Stimulated activated naive CD8-positive, alpha-beta T cell treated with anti-CD3 and anti-CD28 coated beads, Interleukin-15, Interleukin-2, amounts not matched to agents 100 ng/mL and 50 ng/mL, for 24 hours (primary cell): ENCODE data around the gene ACTL7A.
"Not testable (repeated sequence)": the region's sequence is repeated elsewhere in the genome, so short reads cannot be mapped to it uniquely, and the experiment has no call there.

Source experiments
- H3K27ac Mint-ChIP-seq: one replicate; pipeline ENCODE4 v1.8.0; 2021; ENCODE audit warnings: mild to moderate bottlenecking, mixed read lengths
- H3K27me3 Mint-ChIP-seq: one replicate; pipeline ENCODE4 v1.8.0; 2021; ENCODE audit warnings: mixed read lengths
- H3K36me3 Mint-ChIP-seq: one replicate; pipeline ENCODE4 v1.8.0; 2021; ENCODE audit warnings: low read depth, mixed read lengths
- H3K4me1 Mint-ChIP-seq: one replicate; pipeline ENCODE4 v1.8.0; 2021; ENCODE audit warnings: low read depth, mixed read lengths
- H3K4me3 Mint-ChIP-seq: one replicate; pipeline ENCODE4 v1.8.0; 2021; ENCODE audit warnings: mild to moderate bottlenecking, mixed read lengths
- H3K9me3 Mint-ChIP-seq: one replicate; pipeline ENCODE4 v1.8.0; 2021; ENCODE audit warnings: mixed read lengths

Gene ACTL7A

DNA sequence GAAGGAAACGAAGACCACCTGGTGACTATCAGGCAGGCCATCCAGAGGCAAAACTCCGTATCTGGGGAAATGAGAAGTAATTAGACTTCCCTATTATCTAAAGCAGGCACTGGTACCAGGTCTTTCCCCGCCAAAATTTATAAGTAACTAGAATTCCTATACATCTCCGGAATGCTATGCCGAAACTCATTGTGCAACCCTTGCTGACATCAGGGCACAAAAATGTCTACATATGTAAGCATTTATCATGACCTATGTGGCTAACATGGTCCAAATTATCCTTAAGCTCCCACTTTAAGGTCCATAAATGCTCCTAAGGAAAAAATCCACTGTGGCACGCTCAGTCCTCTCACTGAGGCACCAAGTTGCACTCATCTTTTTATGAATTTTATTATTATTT lies 24.0 kb upstream of the ACTL7A start:
- peaks cover 21% of the 10 kb centered on the region for H3K4me1 Mint-ChIP-seq
- H3K27ac Mint-ChIP-seq, result no peak overlapping the region
- H3K4me3 Mint-ChIP-seq, result no peak overlapping the region
- H3K9me3 Mint-ChIP-seq, result no peaks in the 10 kb centered on the region
- no peaks in the 10 kb centered on the region for H3K27me3 Mint-ChIP-seq
- H3K36me3 Mint-ChIP-seq, result no peaks in the 10 kb centered on the region

DNA sequence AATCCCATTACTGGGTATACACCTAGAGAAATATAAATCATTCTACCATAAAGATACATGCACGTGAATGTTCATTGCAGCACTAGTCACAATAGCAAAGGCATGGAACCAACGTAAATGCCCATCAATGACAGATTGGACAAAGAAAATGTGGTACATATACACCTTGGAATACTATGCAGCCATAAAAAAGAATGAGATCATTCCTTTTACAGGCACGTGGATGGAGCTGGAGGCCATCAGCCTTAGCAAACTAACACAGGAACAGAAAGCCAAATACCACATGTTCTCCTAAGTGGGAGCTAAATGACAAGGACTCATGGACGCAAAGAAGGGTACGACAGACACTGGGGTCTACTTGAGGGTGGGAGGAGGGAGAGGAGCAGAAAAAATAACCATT lies 22.5 kb upstream of the ACTL7A start:
- not testable (repeated sequence) for H3K27ac Mint-ChIP-seq

DNA sequence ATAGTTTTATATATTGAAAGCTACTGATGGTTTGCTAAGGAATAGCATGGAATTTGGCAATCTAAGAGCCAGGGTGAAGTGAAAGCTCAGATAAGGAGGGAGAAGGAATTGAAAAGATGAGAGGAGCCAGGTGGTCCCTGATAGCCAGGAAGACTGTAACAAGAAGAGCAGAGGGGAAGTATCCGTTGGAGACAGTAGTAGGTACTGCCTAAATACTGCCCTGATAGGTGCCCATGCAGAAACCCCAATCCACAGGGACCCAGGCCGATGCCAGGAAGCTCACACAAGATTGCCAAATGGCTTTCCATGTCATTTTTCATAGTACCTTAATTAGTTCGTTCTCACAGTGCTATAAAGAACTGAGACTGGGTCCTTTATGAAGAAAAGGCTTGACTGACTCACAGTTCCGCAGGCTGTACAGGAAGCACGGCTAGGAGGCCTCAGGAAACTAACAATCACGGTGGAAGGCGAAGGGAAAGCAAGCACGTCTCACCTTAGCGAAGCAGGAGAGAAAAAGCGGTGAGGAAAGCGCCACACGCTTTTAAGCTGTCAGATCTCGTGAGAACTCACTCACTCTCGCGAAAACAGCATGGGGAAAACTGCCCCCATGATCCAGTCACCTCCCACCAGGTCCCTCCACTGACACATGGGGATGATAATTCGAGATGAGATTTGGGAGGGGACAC lies 19.3 kb upstream of the ACTL7A start:
- Mint-ChIP-seq H3K36me3 (no peaks in the 10 kb centered on the region), H3K4me3 (peak overlapping the region; percentile 44), H3K9me3 (no peaks in the 10 kb centered on the region), H3K4me1 (peaks cover 16% of the 10 kb centered on the region), H3K27me3 (no peaks in the 10 kb centered on the region), H3K27ac (peak overlapping the region; percentile 22)

More for the DNA sequence above, 22.5 kb upstream of the ACTL7A start:
- not testable (repeated sequence) for H3K4me3 Mint-ChIP-seq, H3K9me3 Mint-ChIP-seq, H3K36me3 Mint-ChIP-seq, H3K27me3 Mint-ChIP-seq
- H3K4me1 Mint-ChIP-seq, result peaks cover 28% of the 10 kb centered on the region

DNA sequence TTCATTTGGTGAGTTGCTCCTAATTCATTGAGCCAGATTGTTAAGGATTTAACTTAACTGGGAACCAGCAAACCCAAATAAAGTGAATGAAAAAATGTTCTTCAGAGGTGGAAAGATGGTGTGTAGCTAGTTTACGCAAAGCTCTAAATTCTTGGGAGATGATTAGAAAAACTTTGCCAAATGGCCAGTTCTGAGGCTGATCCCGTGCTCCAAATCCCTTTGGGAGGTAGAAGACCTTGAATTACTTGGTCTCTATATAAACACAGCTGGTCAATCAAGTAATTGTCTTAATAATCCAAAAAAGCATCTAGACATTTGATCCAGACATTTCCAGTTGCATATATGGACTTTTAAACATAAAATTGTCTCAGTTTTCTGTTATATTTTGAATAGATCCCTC lies 17.7 kb upstream of the ACTL7A start:
- H3K36me3 Mint-ChIP-seq, result no peaks in the 10 kb centered on the region
- H3K9me3 Mint-ChIP-seq, result no peaks in the 10 kb centered on the region
- no peak overlapping the region for H3K4me3 Mint-ChIP-seq
- peaks cover 16% of the 10 kb centered on the region for H3K4me1 Mint-ChIP-seq
- no peak overlapping the region for H3K27ac Mint-ChIP-seq
- no peaks in the 10 kb centered on the region for H3K27me3 Mint-ChIP-seq

DNA sequence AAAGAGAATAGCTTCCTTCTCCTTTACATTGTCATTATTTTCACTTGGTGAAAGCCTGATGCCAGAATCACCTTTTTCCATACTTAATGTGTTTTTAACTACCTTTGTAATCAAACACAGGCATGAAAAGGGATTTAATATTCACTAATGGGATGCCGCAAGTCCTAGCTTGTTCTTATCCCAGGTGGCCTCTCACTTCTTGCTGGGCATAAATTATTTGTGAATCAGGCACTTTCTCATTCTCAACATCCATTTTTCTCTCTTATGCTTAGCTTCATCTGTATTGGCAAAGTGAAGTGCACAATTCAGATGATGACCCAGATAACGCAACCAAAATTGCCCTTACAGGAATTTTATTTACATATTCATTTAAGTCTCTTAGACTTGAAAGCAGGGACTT lies 17.2 kb upstream of the ACTL7A start:
- peaks cover 16% of the 10 kb centered on the region for H3K4me1 Mint-ChIP-seq
- no peak overlapping the region for H3K27ac Mint-ChIP-seq
- H3K9me3 Mint-ChIP-seq, result no peaks in the 10 kb centered on the region
- no peaks in the 10 kb centered on the region for H3K36me3 Mint-ChIP-seq
- H3K4me3 Mint-ChIP-seq, result no peak overlapping the region
- no peaks in the 10 kb centered on the region for H3K27me3 Mint-ChIP-seq

DNA sequence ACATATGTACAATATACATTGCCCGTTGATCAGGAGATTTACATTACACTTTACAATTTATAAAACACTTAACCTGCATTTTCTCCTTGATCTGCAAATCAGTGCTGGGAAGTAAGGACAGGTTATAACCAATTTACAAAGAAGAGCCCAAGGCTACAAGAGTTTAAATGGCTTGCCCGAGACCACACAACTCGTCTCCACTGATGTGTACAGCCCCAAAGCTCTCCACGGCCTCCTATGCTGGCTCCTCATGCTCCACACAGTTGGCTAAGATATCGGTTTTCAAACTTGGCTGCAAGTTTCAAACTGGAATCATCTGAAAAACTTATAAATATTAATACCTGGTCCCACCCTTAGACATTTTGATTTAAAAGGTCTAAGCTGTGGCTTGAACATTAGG lies 16.6 kb upstream of the ACTL7A start:
- Mint-ChIP-seq H3K27me3 (no peaks in the 10 kb centered on the region), H3K36me3 (no peaks in the 10 kb centered on the region), H3K4me1 (peaks cover 16% of the 10 kb centered on the region), H3K27ac (no peak overlapping the region), H3K4me3 (no peak overlapping the region), H3K9me3 (no peaks in the 10 kb centered on the region)

DNA sequence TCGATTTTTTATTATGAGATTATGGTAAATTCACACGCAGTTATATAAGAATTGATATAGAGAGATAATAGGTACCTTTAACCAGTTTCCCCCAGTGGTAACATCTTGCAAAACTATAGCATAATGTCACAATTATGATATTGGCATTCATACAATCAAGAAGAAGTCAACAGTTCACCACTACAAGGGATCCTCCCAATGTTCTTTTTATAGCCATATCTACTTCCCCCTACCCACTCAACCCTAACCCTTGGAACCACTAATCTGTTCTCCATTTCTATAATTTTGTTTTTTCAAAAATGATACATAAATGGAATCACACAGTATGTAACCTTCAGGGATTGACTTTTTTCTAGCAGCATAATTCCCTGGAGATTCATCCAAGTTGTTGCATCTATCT lies 16.1 kb upstream of the ACTL7A start:
- Mint-ChIP-seq H3K27me3 (no peaks in the 10 kb centered on the region), H3K27ac (no peak overlapping the region), H3K4me3 (no peak overlapping the region), H3K4me1 (peaks cover 16% of the 10 kb centered on the region), H3K36me3 (no peaks in the 10 kb centered on the region), H3K9me3 (no peaks in the 10 kb centered on the region)

DNA sequence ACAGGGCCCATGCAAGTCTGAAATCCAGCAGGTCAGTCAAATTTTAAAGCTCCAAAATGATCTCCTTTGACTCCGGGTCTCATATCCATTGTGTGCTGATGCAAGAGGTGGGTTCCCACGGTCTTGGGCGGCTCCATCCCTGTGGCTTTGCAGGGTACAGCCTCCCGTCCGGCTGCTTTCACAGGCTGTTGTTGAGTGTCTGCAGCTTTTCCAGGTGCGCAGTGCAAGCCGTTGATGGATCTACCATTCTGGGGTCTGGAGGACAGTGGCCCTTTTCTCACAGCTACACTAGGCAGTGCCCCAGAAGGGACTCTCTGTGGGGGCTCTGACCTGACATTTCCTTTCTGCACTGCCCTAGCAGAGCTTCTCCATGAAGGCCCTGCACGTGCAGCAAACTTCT lies 13.8 kb upstream of the ACTL7A start:
- not testable (repeated sequence) for H3K27ac Mint-ChIP-seq, H3K36me3 Mint-ChIP-seq, H3K27me3 Mint-ChIP-seq, H3K4me3 Mint-ChIP-seq, H3K4me1 Mint-ChIP-seq, H3K9me3 Mint-ChIP-seq

DNA sequence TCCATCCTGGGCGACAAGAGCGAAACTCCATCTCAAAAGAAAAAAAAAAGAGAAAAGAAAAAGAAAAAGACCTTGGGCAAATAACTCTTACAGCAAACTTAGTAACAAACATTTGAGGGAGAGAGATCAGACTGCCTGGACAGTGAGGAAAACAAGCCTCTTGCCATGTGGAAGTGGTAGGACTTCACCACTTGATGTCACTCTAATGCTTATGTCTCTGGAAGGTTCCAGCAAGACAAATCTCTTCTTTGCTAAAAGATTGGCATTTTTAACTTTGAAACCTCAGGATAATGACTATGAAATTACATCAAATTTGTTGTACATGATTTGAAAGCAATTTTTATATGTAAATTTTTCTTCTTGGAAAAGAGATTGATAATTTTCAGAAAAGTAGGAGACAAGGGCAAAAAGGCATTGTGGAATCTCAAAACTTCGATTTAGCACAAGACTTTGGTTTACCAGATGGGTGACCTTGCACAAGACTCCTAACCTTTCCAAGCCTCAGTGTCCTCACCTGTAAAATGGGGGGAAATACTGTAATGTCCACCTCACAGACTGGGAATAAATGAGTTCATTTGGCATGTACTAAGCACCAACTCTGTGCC lies 11.7 kb upstream of the ACTL7A start:
- H3K4me3 Mint-ChIP-seq, result no peak overlapping the region
- H3K27ac Mint-ChIP-seq, result no peak overlapping the region

DNA sequence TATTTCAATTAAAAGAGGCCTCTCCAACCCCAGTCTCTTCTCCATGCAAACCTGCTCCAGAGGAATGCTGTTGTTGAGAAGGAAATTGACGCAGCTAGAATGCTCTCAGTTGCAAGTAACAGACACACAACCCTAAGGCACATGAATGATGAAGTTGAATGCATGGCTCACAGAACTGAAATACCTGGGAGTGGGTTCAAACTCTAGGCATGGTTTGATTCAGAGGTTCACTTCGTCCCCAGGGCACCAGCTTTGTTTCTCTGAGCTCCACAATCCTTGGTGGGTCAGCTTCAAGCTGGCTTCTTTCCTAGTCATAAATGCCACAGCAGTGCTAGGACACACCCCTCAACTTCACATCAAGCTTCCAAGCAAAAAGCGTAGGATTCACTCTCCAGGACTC lies 10.9 kb upstream of the ACTL7A start:
- H3K27me3 Mint-ChIP-seq, result no peaks in the 10 kb centered on the region
- H3K36me3 Mint-ChIP-seq, result no peaks in the 10 kb centered on the region
- no peak overlapping the region for H3K4me3 Mint-ChIP-seq
- no peaks in the 10 kb centered on the region for H3K4me1 Mint-ChIP-seq
- H3K9me3 Mint-ChIP-seq, result no peaks in the 10 kb centered on the region
- H3K27ac Mint-ChIP-seq, result no peak overlapping the region

More for the DNA sequence above, 11.7 kb upstream of the ACTL7A start:
- Mint-ChIP-seq H3K27me3 (no peaks in the 10 kb centered on the region), H3K4me1 (no peaks in the 10 kb centered on the region), H3K9me3 (no peaks in the 10 kb centered on the region), H3K36me3 (no peaks in the 10 kb centered on the region)

DNA sequence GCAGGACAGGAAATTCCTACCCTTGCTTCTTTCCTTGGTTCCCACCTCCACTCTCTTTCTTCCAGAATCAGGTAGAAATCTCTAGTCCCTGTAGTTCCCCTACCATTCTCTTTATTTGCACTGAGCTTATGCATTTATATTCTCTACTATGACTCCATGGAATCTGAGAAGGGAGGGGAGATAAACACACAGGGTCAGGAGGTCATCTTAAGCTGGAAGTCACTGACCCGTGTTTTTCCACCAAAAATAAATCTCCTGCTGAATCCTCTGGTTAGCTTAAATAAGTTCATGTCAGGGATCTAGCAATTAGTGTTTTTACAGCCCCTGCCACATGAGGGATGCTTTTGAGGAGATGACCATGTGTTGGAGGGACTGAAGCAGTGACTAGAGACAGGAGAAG lies 10.0 kb upstream of the ACTL7A start:
- no peaks in the 10 kb centered on the region for H3K9me3 Mint-ChIP-seq
- no peak overlapping the region for H3K27ac Mint-ChIP-seq
- H3K4me1 Mint-ChIP-seq, result no peaks in the 10 kb centered on the region
- no peak overlapping the region for H3K4me3 Mint-ChIP-seq
- H3K36me3 Mint-ChIP-seq, result no peaks in the 10 kb centered on the region
- no peaks in the 10 kb centered on the region for H3K27me3 Mint-ChIP-seq

DNA sequence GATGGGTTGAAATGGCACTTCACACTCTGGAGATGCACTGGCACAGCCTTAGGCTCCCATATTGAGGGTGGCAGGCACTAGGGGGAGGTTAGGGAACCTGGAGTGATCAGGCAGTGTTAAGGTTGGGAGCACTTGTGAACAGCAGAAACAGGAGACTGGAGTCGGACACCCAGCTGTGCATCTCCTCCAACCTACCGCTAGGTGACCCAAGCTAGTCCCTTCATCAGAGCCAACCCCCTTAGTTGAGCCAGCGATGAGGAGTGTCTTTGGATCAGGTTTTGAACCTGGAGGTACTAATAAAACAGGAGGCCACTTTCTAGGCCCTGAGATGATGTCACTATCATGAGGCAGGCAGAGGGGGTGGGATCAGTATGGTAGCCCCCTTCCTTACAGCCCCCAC lies 8.0 kb upstream of the ACTL7A start:
- Mint-ChIP-seq H3K4me3 (no peak overlapping the region), H3K9me3 (no peaks in the 10 kb centered on the region), H3K27me3 (no peaks in the 10 kb centered on the region), H3K4me1 (no peaks in the 10 kb centered on the region), H3K27ac (no peak overlapping the region), H3K36me3 (no peaks in the 10 kb centered on the region)

DNA sequence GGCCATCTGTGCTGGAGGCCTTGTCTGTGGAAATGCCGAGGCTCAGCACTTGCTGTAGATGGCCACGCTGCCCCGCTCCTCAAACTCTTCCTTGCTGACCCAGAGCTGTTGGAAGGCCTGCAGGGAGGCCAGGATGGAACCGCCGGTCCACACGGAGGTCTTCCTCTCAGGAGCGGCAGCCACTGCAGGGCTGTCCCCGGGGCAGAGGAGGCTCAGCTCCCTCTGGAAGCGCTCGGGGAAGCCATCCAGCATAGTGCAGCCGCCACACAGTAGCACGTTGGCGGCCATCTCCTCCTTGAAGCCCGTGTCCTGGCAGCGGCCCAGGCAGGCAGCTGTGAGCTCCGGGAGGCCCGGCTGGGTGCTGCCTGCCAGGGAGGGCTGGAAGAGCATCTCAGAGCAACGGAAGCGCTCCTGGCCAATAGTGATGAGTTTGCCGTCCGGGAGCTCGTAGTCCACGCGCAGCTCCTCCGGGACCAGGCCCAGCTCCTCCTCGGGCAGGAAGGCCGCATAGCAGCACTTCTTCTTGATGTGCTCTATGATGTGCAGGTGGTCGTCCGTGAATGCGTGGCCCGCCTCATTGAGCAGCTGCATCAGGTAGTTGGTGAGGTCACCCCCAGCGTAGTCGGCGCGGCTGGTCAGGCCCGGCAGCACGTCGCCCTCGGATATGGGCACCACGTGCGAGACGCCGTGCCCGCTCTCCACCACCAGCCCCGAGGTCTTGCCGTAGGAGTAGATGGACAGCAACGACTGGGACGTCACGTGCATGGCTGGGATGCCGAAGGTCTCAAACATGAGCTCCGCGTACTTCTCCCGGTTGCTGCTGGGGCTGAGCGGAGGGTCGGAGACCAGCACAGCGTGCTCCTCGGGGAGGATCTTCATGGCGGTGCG lies 7.2 kb upstream of the ACTL7A start:
- Mint-ChIP-seq H3K27ac (no peak overlapping the region), H3K4me3 (no peak overlapping the region), H3K36me3 (no peaks in the 10 kb centered on the region), H3K9me3 (no peaks in the 10 kb centered on the region), H3K4me1 (peaks cover 5% of the 10 kb centered on the region), H3K27me3 (no peaks in the 10 kb centered on the region)

DNA sequence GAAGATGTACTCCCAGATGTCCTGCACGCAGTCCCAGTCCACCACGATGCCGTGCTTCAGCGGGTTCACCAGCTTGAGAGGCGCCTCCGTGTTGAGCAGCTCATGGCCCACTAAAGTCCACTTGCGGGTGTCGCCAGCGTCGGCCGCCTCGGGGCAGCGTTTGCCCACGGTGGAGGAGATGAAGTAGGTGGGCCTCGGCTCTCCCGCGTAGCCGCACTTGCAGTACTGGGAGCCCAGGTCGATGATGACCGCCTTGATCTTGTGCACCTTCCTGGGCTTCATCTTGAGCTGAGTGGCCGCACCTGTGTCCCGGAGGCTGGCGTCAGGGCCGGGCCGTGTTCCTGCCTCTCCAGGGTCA lies 6.6 kb upstream of the ACTL7A start:
- H3K4me1 Mint-ChIP-seq, result peaks cover 6% of the 10 kb centered on the region
- no peaks in the 10 kb centered on the region for H3K36me3 Mint-ChIP-seq
- H3K4me3 Mint-ChIP-seq, result no peak overlapping the region
- H3K9me3 Mint-ChIP-seq, result no peaks in the 10 kb centered on the region
- H3K27ac Mint-ChIP-seq, result no peak overlapping the region
- no peaks in the 10 kb centered on the region for H3K27me3 Mint-ChIP-seq

DNA sequence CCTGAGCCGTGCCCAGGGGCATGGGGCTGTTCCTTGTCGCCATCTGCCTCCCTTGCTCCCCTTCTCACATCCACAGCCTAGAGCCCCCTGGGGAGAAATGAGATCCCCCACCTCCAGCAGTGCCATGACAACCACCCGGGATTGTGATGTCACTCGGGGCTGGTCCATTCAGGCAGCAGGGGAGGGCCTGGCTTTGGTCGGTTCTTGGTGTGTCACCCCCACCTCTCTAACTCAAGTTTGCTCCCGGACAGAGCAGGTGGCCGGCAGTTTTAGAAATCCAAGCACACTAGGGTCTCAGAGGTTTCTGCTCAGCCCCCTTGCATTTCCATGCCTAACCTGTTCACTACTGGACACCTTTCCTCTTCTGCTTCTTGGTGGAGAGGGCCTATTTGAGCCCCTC lies 6.2 kb upstream of the ACTL7A start, which contains the start of gene ACTL7B:
Gene ACTL7B, minus strand, starts transcription at position 99 of the 400 bp plus-strand sequence. Its CDS starts 56 bp downstream, at position 43.
- no peak within 1 kb of the TSS for H3K4me3 Mint-ChIP-seq
- no peak within 1 kb of the TSS for H3K27ac Mint-ChIP-seq
- H3K27me3 Mint-ChIP-seq, result no peaks in the 10 kb centered on the region
- H3K9me3 Mint-ChIP-seq, result no peaks in the 10 kb centered on the region
- peaks cover 6% of the 10 kb centered on the region for H3K4me1 Mint-ChIP-seq
- H3K36me3 Mint-ChIP-seq, result no peaks in the 10 kb centered on the region
